HCT116 (cell line): ENCODE measurements around the gene TEPSIN. TPM values are rescaled to one million over a fixed set of nuclear protein-coding genes. Genes with fewer than 3 reads are reported as not detected.

Experiments
- ATAC-seq: fragments of 200-7000 bp; cut with Tn5 transposase; 2 replicates; pipeline ENCODE4 v1.9.1; 2020; ENCODE audit warnings: mild to moderate bottlenecking, moderate library complexity
- BruUV-seq: library from RNA; stranded (reverse); fragments of 400-500 nt; replicated peaks from 2 replicates; lab custom pipeline; 2021; lab: Mats Ljungman, UMichigan
- CTCF ChIA-PET: fragments of 300-600 bp; sonication (Branson Sonifier 250); formaldehyde crosslinking; loops from one replicate; lab custom pipeline; 2021; ENCODE audit warnings: antibody characterized with exemption; lab: Charles Lee
- POLR2A ChIA-PET: fragments of 300-600, 350-600 bp; sonication (Branson Sonifier 250); formaldehyde crosslinking; loops from one replicate; lab custom pipeline; 2021; ENCODE audit warnings: antibody characterized with exemption; lab: Charles Lee
- RAD21 ChIA-PET, 2 experiments: fragments of 300-600 bp; sonication (Branson Sonifier 250); formaldehyde crosslinking; loops; one replicate each; lab custom pipeline; 2023; ENCODE audit warnings: low total read pairs in 2 of 2; ENCODE audit not compliant: uncharacterized antibody in 2 of 2, unreplicated experiment in 2 of 2, low non-redundant PET in 1 of 2; lab: Charles Lee
- DNase-seq: peaks from one replicate; pipeline ENCODE4 v3.0.0-alpha.2; 2010; ENCODE audit warnings: low read depth, low spot score
- H2AFZ ChIP-seq: fragments of 200-600 bp; shearing (Covaris generic), sonication (generic); 2 replicates; pipeline ENCODE4 v1.6.1; 2017; ENCODE audit warnings: low read depth, mixed run types, mixed read lengths, antibody characterized with exemption, low read length; ENCODE audit not compliant: poor library complexity, severe bottlenecking
- H3K27ac ChIP-seq: 2 replicates; pipeline ENCODE4 v1.5.1; 2012; ENCODE audit warnings: low read depth, low read length
- H3K27me3 ChIP-seq: fragments of 200-600 bp; sonication (generic); 2 replicates; pipeline ENCODE4 v1.6.1; 2016; ENCODE audit warnings: mixed run types, low read length, mixed read lengths; ENCODE audit not compliant: insufficient read depth
- H3K36me3 ChIP-seq, 2 experiments: fragments of 200-500 bp in 1 of 2; fragments of 200-600 bp in 1 of 2; sonication (Bioruptor generic) in 1 of 2; sonication (generic) in 1 of 2; 2 replicates each; pipeline versions ENCODE4 v1.5.1 to v1.6.1; 2014 to 2016; ENCODE audit warnings: low read length in 2 of 2, inconsistent platforms in 1 of 2, mixed read lengths in 1 of 2, mixed run types in 1 of 2; ENCODE audit not compliant: insufficient read depth in 2 of 2, control insufficient read depth in 1 of 2
- H3K4me1 ChIP-seq, 2 experiments: fragments of 200-600 bp in 1 of 2; sonication (generic) in 1 of 2; 2 replicates each; pipeline versions ENCODE4 v1.5.1 to v1.6.1; 2012 to 2017; ENCODE audit warnings: low read length in 2 of 2, inconsistent platforms in 1 of 2, mild to moderate bottlenecking in 1 of 2, mixed read lengths in 1 of 2, mixed run types in 1 of 2, moderate library complexity in 1 of 2; ENCODE audit not compliant: insufficient read depth in 2 of 2, control insufficient read depth in 1 of 2
- H3K4me2 ChIP-seq: fragments of 200-600 bp; sonication (generic); 2 replicates; pipeline ENCODE4 v1.6.1; 2017; ENCODE audit warnings: mixed run types, low read length, mixed read lengths
- H3K4me3 ChIP-seq, 2 experiments: fragments of 200-600 bp in 1 of 2; sonication (generic) in 1 of 2; replicated peaks in 1 of 2; 2 replicates each; pipeline ENCODE4 v1.5.1; 2011 to 2016; ENCODE audit warnings: low read length in 2 of 2, control low read depth in 1 of 2, low read depth in 1 of 2, mild to moderate bottlenecking in 1 of 2, mixed read lengths in 1 of 2, mixed run types in 1 of 2
- H3K79me2 ChIP-seq: fragments of 200-600 bp; sonication (generic); 2 replicates; pipeline ENCODE4 v1.6.1; 2017; ENCODE audit warnings: mild to moderate bottlenecking, mixed run types, low read length, moderate library complexity, mixed read lengths; ENCODE audit not compliant: insufficient read depth
- H3K9ac ChIP-seq: fragments of 200-600 bp; sonication (generic); 2 replicates; pipeline ENCODE4 v1.6.1; 2016; ENCODE audit warnings: low read length, mixed read lengths
- H3K9me2 ChIP-seq: fragments of 200-600 bp; sonication (generic), shearing (Covaris generic); 2 replicates; pipeline ENCODE4 v1.6.1; 2017; ENCODE audit warnings: mixed run types, mild to moderate bottlenecking, moderate library complexity; ENCODE audit not compliant: insufficient read depth
- H3K9me3 ChIP-seq, 2 experiments: fragments of 200-500 bp in 1 of 2; fragments of 200-600 bp in 1 of 2; sonication (Bioruptor generic) in 1 of 2; sonication (generic) in 1 of 2; 2 replicates each; pipeline ENCODE4 v1.6.1; 2014 to 2017; ENCODE audit warnings: low read length in 2 of 2, mixed read lengths in 2 of 2, inconsistent platforms in 1 of 2, low read depth in 1 of 2, mild to moderate bottlenecking in 1 of 2, mixed run types in 1 of 2, moderate library complexity in 1 of 2; ENCODE audit not compliant: control insufficient read depth in 1 of 2, insufficient read depth in 1 of 2
- H4K20me1 ChIP-seq: fragments of 200-600 bp; sonication (generic), shearing (Covaris generic); 2 replicates; pipeline ENCODE4 v1.6.1; 2017; ENCODE audit warnings: mixed run types, mild to moderate bottlenecking, moderate library complexity; ENCODE audit not compliant: insufficient read depth
- ATF3 ChIP-seq: IDR thresholded peaks from 2 replicates; pipeline ENCODE4 v1.6.1; 2012
- CEBPB ChIP-seq: IDR thresholded peaks from 2 replicates; pipeline ENCODE4 v1.6.1; 2012; ENCODE audit warnings: low read depth
- CTCF ChIP-seq, 3 experiments: fragments of 200-600 bp in 1 of 3; sonication (generic) in 1 of 3; IDR thresholded peaks in 2 of 3; conservative IDR thresholded peaks in 1 of 3; 2 replicates each; pipeline ENCODE4 v1.5.1; 2012 to 2017; ENCODE audit warnings: low read depth in 2 of 3, low read length in 2 of 3, antibody characterized with exemption in 1 of 3, borderline replicate concordance in 1 of 3, control low read depth in 1 of 3, mild to moderate bottlenecking in 1 of 3, mixed read lengths in 1 of 3, mixed run types in 1 of 3, moderate library complexity in 1 of 3; ENCODE audit not compliant: insufficient read depth in 1 of 3
- EGR1 ChIP-seq: IDR thresholded peaks from 2 replicates; pipeline ENCODE4 v1.6.1; 2012; ENCODE audit warnings: low read depth
- ELF1 ChIP-seq: IDR thresholded peaks from 2 replicates; pipeline ENCODE4 v1.6.1; 2012; ENCODE audit warnings: low read depth, borderline replicate concordance
- EZH2 ChIP-seq: fragments of 200-600 bp; sonication (generic); IDR thresholded peaks from 2 replicates; pipeline ENCODE4 v1.6.1; 2017; ENCODE audit warnings: antibody characterized with exemption, mixed run types
- FOSL1 ChIP-seq: IDR thresholded peaks from 2 replicates; pipeline ENCODE4 v1.6.1; 2012; ENCODE audit warnings: low read depth
- JUND ChIP-seq: IDR thresholded peaks from 2 replicates; pipeline ENCODE4 v1.6.1; 2012
- MAX ChIP-seq: IDR thresholded peaks from 2 replicates; pipeline ENCODE4 v1.6.1; 2012
- POLR2A ChIP-seq: IDR thresholded peaks from 2 replicates; pipeline ENCODE4 v1.7.0; 2011; ENCODE audit warnings: borderline replicate concordance; ENCODE audit not compliant: insufficient read depth, insufficient read length; ENCODE audit errors: extremely low read depth
- POLR2AphosphoS5 ChIP-seq: IDR thresholded peaks from 2 replicates; pipeline ENCODE4 v1.6.1; 2011; ENCODE audit warnings: mild to moderate bottlenecking, low read depth, low read length, moderate library complexity
- REST ChIP-seq: IDR thresholded peaks from 2 replicates; pipeline ENCODE4 v1.6.1; 2012; ENCODE audit warnings: low read depth
- SIN3A ChIP-seq: IDR thresholded peaks from 2 replicates; pipeline ENCODE4 v1.6.1; 2012; ENCODE audit warnings: low read depth
- SP1 ChIP-seq: IDR thresholded peaks from 2 replicates; pipeline ENCODE4 v1.6.1; 2012; ENCODE audit warnings: low read depth
- TCF7L2 ChIP-seq: IDR thresholded peaks from 2 replicates; pipeline ENCODE4 v1.7.0; 2011; ENCODE audit warnings: borderline replicate concordance, inconsistent platforms; ENCODE audit not compliant: insufficient read depth, insufficient read length; ENCODE audit errors: extremely low read depth
- ZBTB33 ChIP-seq: IDR thresholded peaks from 2 replicates; pipeline ENCODE4 v1.6.1; 2011; ENCODE audit warnings: mild to moderate bottlenecking, low read length, moderate library complexity; ENCODE audit not compliant: insufficient replicate concordance; ENCODE audit errors: extremely low read depth
- ZFX ChIP-seq: fragments of 450-650 bp; IDR thresholded peaks from 2 replicates; pipeline ENCODE4 v1.6.1; 2017
- intact Hi-C: fragments of 100-400 bp; cut with micrococcal nuclease; formaldehyde crosslinking; loops from 2 replicates; pipeline ENCODE4 v1.10.0; 2022
- total RNA-seq: library from RNA; stranded (reverse); gene quantifications from one replicate; pipeline ENCODE4 v1.2.1, GENCODE V29; 2021; ENCODE audit not compliant: unreplicated experiment

The TEPSIN gene
- total RNA-seq, 1 experiment from 2014 or later, result 50.6 TPM

- H3K9me3 ChIP-seq, result 0 out of 4 replicates have a peak, but pooled peaks cover 0 to 4% of the 10 kb centered on the region in 2 experiments
- peaks cover 0 to 10% of the 10 kb centered on the region in 2 experiments; a peak in 2 of 4 replicates for H3K36me3 ChIP-seq
- DNase-seq (peak; percentile 99), ATAC-seq (peak; percentile 98)
- H3K4me1 ChIP-seq, result peaks cover 20 to 29% of the 10 kb centered on the region in 2 experiments
- RAD21 ChIA-PET, result interaction anchor here in 1 of 2 experiments (0.7 to 0.9 kb wide), 3 partner anchors 16 to 462 kb away, joined by 3 to 8 read pairs (median 4); partner anchors contain the start of genes NDUFAF8 and TEPSIN
- POLR2A ChIA-PET, result interaction anchor here (0.6 to 1.2 kb wide), 8 partner anchors 14 to 768 kb away, joined by 3 to 9 read pairs (median 4); partner anchors contain the start of genes BAHCC1, NDUFAF8 and TEPSIN
- H3K27me3 ChIP-seq, result no peaks in the 10 kb centered on the region
- CTCF ChIA-PET, result interaction anchor here (0.6 to 1.2 kb wide), 11 partner anchors 9 to 324 kb away, joined by 3 to 7 read pairs (median 4); partner anchors contain the start of genes NDUFAF8 and TEPSIN
- H3K9me2 ChIP-seq, result no peaks in the 10 kb centered on the region
- peak within 1 kb of the TSS; percentile 74 for H3K27ac ChIP-seq
- H2AFZ ChIP-seq, result peak within 1 kb of the TSS; percentile 63
- intact Hi-C loops, result loop anchor here (1.0 to 10.0 kb wide), 2 partner anchors 16 to 238 kb away; partner anchors contain the start of genes NDUFAF8 and TEPSIN
- BruUV-seq, result TSS peak; percentile 71
- H3K4me3 ChIP-seq, result peak within 1 kb of the TSS; percentile 84 to 90
- peaks cover 15% of the 10 kb centered on the region; the same call in 1 of the 2 replicates for H3K79me2 ChIP-seq
- H3K9ac ChIP-seq, result peak within 1 kb of the TSS; percentile 87
- peak within 1 kb of the TSS; percentile 92 for H3K4me2 ChIP-seq
- no peaks in the 10 kb centered on the region for H4K20me1 ChIP-seq
- TF ChIP-seq POLR2A (peak; percentile 51), ZBTB33 (no peak), EGR1 (peak; percentile 97), REST (no peak), SIN3A (no peak), ATF3 (no peak), ZFX (no peak; the same call in 1 of the 2 replicates), POLR2AphosphoS5 (peak; percentile 71), ELF1 (no peak), MAX (peak; percentile 99), EZH2 (no peak), CTCF (IDR thresholded peaks at IDR 0.05 in 2 of 3, conservative IDR thresholded peaks at IDR 0.05 in 1 of 3; ENCODE audit: borderline replicate concordance in 1 of 3, insufficient read depth in 1 of 3, low read depth in 2 of 3, low read length in 2 of 3) (no peak), FOSL1 (no peak), SP1 (peak; percentile 100), JUND (no peak), TCF7L2 (peak; percentile 47), CEBPB (no peak)
These were observed 15.7 kb downstream of the TEPSIN start, which contains the start of gene CEP131 for GRCh38 chr17:81222906-81223761. CEP131 (minus strand) TSS chr17:81222965; CDS start chr17:81220056, 2,909 bp downstream.
